ENCODE data around the gene FHAD1.

DNA sequence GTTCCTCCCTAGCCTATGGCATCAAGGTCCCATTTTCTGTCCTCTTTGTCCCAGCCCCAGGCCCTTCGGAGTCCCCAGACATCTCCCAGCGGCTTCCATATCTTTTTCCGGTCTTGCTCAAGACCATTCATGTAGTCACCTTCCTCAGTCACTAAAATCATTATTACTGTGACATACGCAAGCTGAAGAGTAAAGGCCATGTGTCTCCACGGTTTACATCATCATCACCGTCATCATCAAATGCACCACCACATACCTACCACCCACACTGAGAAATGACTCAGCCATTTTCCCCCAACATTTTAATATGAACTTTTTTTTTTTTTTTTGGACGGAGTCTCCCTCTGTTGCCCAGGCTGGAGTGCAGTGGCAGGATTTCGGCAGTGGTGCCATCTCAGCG lies 43.4 kb downstream of the FHAD1 start:
- TF ChIP-seq CTCF (conservative IDR thresholded peaks at IDR 0.05; ENCODE audit: low read length) (no peak), EZH2phosphoT487 (IDR thresholded peaks at IDR 0.05; ENCODE audit: borderline replicate concordance, low read depth, low read length) (no peak)
